SK-N-SH (cell line): Measurements from ENCODE around the gene LYL1.

Experiments
- CTCF ChIP-seq: fragments of 200-600 bp; sonication (generic); IDR thresholded peaks from 2 replicates; pipeline ENCODE4 v1.6.1; 2017; ENCODE audit warnings: antibody characterized with exemption, mild to moderate bottlenecking, moderate library complexity
- MXI1 ChIP-seq: IDR thresholded peaks from 2 replicates; pipeline ENCODE4 v1.6.1; 2012; ENCODE audit warnings: mild to moderate bottlenecking, low read depth, low read length, improper control_type of control experiment
- NRF1 ChIP-seq: IDR thresholded peaks from 2 replicates; pipeline ENCODE4 v1.6.1; 2012; ENCODE audit warnings: low read depth, mild to moderate bottlenecking, low read length
- POLR2AphosphoS5 ChIP-seq: IDR thresholded peaks from 2 replicates; pipeline ENCODE4 v1.6.1; 2012; ENCODE audit warnings: low read depth, low read length
- REST ChIP-seq: IDR thresholded peaks from 2 replicates; pipeline ENCODE4 v1.6.1; 2012; ENCODE audit warnings: mild to moderate bottlenecking, low read depth, low read length, moderate library complexity
- RFX5 ChIP-seq: IDR thresholded peaks from 2 replicates; pipeline ENCODE4 v1.6.1; 2012; ENCODE audit warnings: mild to moderate bottlenecking, improper control_type of control experiment, low read length
- TCF12 ChIP-seq: IDR thresholded peaks from 2 replicates; pipeline ENCODE4 v1.4.0; 2012

- TF ChIP-seq POLR2AphosphoS5, result no peak
- no peak for TF ChIP-seq RFX5
- TF ChIP-seq CTCF, result no peak
- no peak for TF ChIP-seq TCF12
- TF ChIP-seq REST, result no peak
- no peak for TF ChIP-seq MXI1
- no peak for TF ChIP-seq NRF1
Measured at GRCh38 chr19:13138916-13139198, 36.2 kb upstream of the LYL1 start.
